Stimulated activated CD8-positive, alpha-beta memory T cell treated with anti-CD3 and anti-CD28 coated beads, Interleukin-12 subunit alpha, Interleukin-12 subunit beta, amount 100 ng/mL, for 24 hours (primary cell): ENCODE results near the gene MARCHF5.
"Not testable (repeated sequence)": the region's sequence is repeated elsewhere in the genome, so short reads cannot be mapped to it uniquely, and the experiment has no call there.

Experiments
- DNase-seq: peaks from one replicate; pipeline ENCODE4 v3.0.0-alpha.2; 2020; ENCODE audit errors: extremely low read depth

Gene MARCHF5

DNA sequence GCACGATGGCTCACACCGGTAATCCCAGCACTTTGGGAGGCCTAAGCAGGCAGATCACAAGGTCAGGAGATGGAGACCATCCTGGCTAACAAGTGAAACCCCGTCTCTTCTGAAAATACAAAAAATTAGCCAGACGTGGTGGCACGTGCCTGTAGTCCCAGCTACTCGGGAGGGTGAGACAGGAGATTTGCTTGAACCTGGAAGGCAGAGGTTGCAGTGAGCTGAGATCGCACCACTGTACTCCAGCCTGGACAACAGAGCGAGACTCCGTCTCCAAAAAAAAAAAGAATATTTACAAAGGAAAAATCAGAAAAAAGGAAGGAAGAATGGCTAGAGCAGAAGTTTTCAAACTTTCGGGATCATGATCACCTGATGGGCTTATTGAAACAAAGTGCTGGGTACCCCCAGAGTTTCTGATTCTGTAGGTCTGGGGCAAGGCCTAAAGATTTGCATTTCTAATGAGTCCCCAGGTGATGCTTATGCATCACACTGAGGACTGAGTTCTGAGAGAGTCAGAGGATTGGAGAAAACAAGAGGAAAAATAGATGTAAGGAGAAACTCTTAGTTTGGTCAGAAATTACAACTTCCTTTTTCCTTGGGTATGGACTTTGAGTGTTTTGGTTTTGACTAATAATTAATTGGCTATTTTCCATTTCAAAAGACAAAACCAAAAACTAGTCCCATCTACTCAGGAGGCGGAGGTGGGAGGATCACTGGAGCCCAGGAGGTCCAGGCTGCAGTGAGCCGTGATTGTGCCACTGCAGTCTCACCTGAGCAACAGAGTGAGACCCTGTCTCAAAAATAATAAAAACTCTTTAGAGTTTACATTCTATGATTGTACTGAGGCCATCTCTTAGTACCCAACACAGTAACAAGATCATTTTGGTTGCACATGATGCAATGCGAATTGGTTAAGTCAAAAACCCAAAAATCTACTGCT lies 14.4 kb downstream of the MARCHF5 start:
- DNase-seq, result no peak

DNA sequence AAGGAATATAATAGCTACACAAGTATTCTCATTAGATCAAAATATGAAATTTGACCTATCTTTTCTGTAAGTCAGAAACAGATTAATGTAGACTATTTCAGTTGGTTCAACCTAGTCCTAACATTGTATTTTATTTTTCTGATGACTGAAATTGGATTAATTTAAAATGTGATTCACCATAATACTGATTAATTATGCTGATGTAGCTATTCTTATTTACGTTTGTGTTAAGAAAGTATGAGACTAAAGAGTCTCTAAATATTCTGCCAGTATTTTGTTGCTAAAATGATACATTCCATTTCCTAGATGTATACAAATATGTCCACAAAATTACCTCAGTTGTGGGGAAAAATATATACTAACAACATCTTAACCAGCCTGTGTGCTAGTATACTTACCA lies 18.3 kb downstream of the MARCHF5 start:
- no peak for DNase-seq

DNA sequence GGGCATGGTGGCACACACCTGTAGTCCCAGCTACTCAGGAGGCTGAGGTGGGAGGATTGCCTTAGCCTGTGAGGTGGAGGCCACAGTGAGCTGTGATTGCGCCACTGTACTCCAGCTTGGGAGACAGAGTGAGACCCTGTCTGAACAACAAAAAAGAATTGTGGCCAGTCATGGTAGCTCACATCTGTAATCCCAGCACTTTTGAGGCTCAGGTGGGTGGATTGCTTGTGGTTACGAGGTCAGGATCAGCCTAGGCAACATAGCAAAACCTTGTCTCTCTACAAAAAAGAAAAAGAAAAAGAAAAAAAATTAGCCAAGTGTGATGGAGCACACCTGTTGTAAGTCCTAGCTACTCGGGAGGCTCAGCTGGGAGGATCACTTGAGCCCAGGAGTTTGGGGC lies 22.8 kb downstream of the MARCHF5 start:
- DNase-seq, result no peak

- DNase-seq, result no peak
Observed at GRCh38 chr10:92316610-92317009, 25.6 kb downstream of the MARCHF5 start.

GRCh38 chr10:92323079-92323478 lies 32.1 kb downstream of the MARCHF5 start:
- DNase-seq, result no peak

DNA sequence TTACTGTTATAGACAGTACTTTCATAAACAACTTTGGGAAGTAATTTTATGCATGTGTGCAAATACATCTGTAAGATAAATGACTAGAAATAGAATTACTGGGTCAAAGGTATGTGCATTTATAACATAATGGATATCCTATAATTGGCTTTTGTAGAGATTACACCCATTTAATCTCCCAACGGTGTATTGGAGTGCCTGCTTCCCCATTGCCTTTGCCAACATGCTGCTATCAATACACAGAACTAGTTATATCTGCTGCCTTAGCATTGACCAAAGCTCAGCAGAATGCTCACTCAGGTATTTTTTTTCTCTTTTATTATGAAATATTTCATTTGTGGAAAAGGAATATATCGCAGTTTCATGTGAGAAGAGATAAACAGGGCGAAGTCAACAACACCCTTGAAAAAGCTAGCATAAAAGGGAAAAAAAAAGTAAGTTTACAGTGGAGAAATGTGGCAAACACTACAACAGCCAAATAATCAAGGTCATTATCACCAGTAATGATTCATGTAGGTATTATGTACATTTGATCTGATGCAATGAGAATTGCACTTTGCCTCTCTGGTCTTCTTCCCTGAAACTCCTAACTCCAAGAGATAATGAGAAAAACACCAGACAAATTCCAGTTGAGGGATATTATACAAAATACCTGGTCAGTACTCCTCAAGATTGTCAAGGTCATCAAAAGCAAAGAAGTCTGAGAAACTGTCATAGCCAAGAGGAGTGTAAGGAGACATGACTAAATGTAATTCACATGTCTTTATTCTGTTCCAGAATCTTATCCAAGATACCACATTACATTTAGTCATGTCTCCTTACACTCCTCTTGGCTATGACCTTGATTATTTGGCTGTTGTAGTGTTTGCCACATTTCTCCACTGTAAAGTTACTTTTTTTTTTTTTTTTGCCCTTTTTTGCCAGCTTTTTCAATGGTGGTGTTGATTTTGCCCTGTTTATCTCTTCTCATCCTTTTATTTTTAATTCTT lies 36.8 kb downstream of the MARCHF5 start:
- DNase-seq, result no peak

GRCh38 chr10:92328993-92329392 lies 38.0 kb downstream of the MARCHF5 start:
- DNase-seq, result no peak

- DNase-seq, result not testable (repeated sequence)
Observed at GRCh38 chr10:92329927-92330326, 39.0 kb downstream of the MARCHF5 start.

GRCh38 chr10:92342796-92343195 lies 51.8 kb downstream of the MARCHF5 start:
- no peak for DNase-seq

DNA sequence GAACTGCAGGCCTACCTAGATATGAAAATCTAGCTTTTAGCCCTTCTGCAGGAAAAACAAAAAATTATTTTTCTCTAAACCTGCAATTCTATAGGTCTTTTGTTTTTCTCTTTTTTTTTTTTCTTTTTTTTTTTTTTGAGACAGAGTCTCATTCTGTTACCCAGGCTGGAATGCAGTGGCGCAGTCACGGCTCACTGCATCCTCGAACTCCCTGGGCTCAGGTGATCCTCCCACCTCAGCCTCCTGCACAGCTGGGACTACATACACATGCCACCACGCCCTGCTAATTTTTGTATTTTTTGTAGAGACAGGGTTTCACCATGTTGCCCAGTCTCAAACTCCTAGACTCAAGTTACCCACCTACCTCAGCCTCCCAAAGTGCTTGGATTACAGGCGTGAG lies 54.6 kb downstream of the MARCHF5 start:
- DNase-seq, result not testable (repeated sequence)

DNA sequence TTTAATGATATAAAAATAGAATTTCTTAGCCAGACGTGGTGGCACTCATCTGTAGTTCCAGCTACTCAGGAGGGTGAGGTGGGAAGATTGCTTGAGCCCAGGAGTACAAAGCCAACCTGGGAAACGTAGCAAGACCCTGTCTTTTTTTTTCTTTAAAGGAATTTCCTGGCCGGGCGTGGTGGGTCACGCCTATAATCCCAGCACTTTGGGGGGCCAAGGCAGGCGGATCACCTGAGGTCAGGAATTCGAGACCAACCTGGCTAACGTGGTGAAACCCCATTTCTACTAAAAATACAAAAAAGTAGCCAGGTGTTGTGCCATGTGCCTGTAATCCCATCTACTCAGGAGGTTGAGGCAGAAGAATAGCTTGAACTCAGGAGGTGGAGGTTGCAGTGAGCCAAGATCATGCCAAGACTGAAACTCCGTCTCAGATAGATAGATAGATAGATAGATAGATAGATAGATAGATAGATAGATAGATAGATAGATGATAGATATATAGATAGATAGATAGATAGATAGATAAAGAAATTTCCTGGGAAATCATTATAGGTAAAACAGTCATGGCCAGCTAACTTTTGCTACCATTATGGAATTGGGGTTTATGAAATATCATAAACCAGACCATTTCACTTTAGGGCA lies 56.2 kb downstream of the MARCHF5 start:
- not testable (repeated sequence) for DNase-seq

- DNase-seq, result no peak
Observed at GRCh38 chr10:92350411-92350810, 59.4 kb downstream of the MARCHF5 start.

DNA sequence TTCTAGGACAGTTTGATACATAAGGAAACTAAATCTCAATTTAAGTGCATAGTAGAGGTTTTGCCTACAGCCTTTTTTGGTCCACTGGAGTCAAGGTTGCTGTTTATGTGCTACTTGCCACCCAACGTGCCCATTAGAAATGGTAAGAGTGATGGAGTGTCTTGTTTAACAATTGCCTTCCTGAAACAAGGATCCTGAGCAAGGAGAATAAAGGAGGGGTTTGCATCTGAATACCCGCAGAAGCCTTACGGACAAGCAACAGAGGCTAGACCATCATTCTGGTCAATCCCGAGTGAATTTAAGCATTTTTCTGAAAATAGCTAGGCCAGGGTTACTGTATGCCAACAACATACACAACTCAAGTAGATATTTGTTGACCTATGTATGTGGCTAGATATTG lies 63.6 kb downstream of the MARCHF5 start:
- DNase-seq, result no peak

DNA sequence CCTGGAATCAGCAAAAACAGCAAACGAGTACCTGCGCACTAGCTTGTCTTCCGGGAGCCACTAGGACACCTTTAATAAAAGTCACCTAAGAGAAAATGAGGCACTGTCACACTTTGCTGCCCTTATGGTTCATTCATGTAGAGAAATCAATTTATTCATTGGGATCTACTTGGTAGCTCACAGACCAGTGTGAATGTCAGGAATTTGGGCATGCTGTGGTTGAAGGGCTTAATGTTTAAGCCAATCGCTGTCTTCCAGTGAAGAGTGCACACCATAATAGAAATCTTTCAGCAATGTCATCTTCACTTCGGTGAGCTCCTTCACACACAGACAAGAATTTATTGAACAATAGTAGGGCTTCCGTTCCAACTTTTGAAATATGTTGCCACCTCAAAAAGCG lies 65.1 kb downstream of the MARCHF5 start:
- no peak for DNase-seq

DNA sequence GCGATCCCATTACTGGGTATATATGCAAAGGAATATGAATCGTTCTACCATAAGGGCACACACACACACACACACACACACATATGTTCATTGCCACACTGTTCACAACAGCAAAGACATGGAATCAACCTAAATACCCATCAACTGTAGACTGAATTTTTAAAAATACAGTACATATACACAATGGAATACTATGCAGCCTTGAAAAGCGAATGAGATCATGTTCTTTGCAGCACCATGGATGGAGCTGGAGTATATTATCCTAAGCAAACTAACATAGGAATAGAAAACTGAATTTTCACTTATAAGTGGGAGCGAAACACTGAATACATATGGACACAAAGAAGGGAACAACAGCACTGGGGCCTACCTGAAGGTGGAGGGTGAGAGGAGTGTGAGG lies 72.5 kb downstream of the MARCHF5 start:
- DNase-seq, result no peak

DNA sequence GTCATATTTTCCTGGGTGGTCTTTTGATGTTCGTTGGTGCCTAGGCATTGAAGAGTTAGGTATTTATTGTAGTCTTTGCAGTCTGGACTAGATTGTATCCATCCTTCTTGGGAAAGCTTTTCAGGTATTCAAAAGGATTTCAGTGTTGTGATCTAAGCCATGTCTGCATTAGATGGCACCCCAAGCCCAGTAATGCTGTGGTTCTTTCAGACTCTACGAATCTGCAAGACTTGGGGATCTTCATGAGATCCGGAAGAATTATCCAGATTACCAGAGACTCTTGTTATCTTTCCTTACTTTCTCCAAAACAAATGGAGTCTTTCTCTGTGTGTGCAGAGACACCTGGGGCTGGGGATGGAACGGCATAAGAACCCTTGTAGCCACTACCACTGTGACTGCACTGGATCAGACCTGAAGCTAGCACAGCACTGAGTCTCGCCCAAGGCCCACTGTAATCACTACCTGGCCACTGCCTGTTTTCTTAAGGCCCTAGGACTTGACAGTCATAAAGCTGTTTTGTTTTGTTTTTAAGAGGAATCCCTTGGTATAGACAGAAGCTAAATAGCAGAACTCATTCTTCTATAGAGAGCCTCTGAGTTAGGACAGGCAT lies 75.5 kb downstream of the MARCHF5 start:
- DNase-seq, result no peak

DNA sequence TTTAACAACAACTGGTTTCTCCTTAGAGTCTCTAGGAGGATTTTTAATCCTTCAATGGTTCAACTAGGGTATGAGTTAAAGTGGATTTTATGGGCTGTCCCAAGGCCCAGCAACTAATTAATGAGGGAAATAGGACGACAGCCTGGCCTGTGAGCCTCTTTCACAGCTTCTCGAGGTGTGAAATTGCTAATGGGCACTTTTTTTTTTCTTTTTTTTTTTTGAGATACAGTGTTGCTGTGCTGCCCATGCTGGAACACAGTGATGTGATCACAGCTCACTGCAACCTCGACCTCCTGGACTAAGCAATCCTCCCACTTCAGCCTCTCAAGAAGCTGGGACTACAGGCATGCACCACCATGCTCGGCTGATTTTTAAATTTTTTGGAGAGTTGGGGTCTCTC lies 87.0 kb downstream of the MARCHF5 start:
- no peak for DNase-seq

- no peak for DNase-seq
Observed at GRCh38 chr10:92381543-92381954, 90.6 kb downstream of the MARCHF5 start.

GRCh38 chr10:92382631-92383030 lies 91.7 kb downstream of the MARCHF5 start:
- no peak for DNase-seq

GRCh38 chr10:92384741-92385140 lies 93.8 kb downstream of the MARCHF5 start:
- no peak for DNase-seq

DNA sequence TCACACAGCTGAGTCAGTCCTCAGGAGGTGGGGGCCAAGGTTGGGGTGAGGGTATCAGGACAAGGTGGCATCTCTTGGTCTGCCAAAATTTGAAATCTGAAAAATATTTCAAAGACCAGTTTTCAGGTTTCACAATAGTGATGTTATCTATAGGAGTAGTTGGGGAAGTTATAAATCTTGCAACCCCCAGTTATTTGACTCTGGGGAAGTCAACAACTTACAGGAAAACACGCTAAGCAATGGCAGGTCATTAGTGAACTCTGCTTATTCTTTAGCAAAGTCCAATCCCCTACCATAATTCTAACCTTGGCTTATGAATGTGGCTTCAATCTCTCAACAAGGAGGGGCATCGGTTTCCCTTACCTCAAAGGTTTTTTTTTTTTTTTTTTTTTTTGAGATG lies 94.9 kb downstream of the MARCHF5 start:
- DNase-seq, result no peak
